Ishikawa (cell line): ENCODE results near the gene HMG20A.

Source experiments
- CEBPB ChIP-seq: IDR thresholded peaks from 2 replicates; pipeline ENCODE4 v1.6.1; 2012
- CREB1 ChIP-seq: IDR thresholded peaks from 2 replicates; pipeline ENCODE4 v1.6.1; 2012; ENCODE audit warnings: low read depth
- EGR1 ChIP-seq: IDR thresholded peaks from 2 replicates; pipeline ENCODE4 v1.6.1; 2012
- EP300 ChIP-seq: IDR thresholded peaks from 2 replicates; pipeline ENCODE4 v1.6.1; 2012; ENCODE audit warnings: borderline replicate concordance
- FOXM1 ChIP-seq: IDR thresholded peaks from 2 replicates; pipeline ENCODE4 v1.6.1; 2012; ENCODE audit warnings: low read depth, borderline replicate concordance
- MAX ChIP-seq: IDR thresholded peaks from 2 replicates; pipeline ENCODE4 v1.6.1; 2012
- NFIC ChIP-seq: IDR thresholded peaks from 2 replicates; pipeline ENCODE4 v1.6.1; 2012
- RAD21 ChIP-seq: IDR thresholded peaks from 2 replicates; pipeline ENCODE4 v1.6.1; 2012; ENCODE audit warnings: low read depth
- REST ChIP-seq: IDR thresholded peaks from 2 replicates; pipeline ENCODE4 v1.6.1; 2012; ENCODE audit warnings: low read depth, mild to moderate bottlenecking
- TAF1 ChIP-seq: IDR thresholded peaks from 2 replicates; pipeline ENCODE4 v1.6.1; 2012; ENCODE audit warnings: low read depth, mild to moderate bottlenecking
- TCF12 ChIP-seq: IDR thresholded peaks from 2 replicates; pipeline ENCODE4 v1.6.1; 2012; ENCODE audit warnings: low read depth
- TEAD4 ChIP-seq: IDR thresholded peaks from 2 replicates; pipeline ENCODE4 v1.6.1; 2012
- USF1 ChIP-seq: IDR thresholded peaks from 2 replicates; pipeline ENCODE4 v1.6.1; 2012
- YY1 ChIP-seq: IDR thresholded peaks from 2 replicates; pipeline ENCODE4 v1.6.1; 2012; ENCODE audit warnings: low read depth
- ZBTB7A ChIP-seq: IDR thresholded peaks from 2 replicates; pipeline ENCODE4 v1.6.1; 2012; ENCODE audit warnings: low read depth

HMG20A gene

GRCh38 chr15:77495838-77496596 is 75.3 kb downstream of the HMG20A start:
- TF ChIP-seq TCF12 (no peak), TAF1 (no peak), ZBTB7A (no peak), EP300 (no peak), CEBPB (no peak), YY1 (no peak), EGR1 (no peak), CREB1 (no peak), USF1 (no peak), TEAD4 (no peak)

- TF ChIP-seq RAD21 (peak; percentile 93), YY1 (peak; percentile 68), CEBPB (peak; percentile 99), REST (no peak), MAX (peak; percentile 39; the same call in 1 of the 2 replicates), TEAD4 (peak; percentile 92), CREB1 (no peak), EP300 (peak; percentile 60; the same call in 1 of the 2 replicates), TAF1 (no peak), NFIC (peak; percentile 33; the same call in 1 of the 2 replicates), USF1 (no peak), ZBTB7A (no peak), FOXM1 (0 out of 2 replicates have a peak, but pooled peaks have one; percentile 3), EGR1 (no peak), TCF12 (peak; percentile 43)
Observed at GRCh38 chr15:77496715-77497109, 76.0 kb downstream of the HMG20A start.

- TF ChIP-seq EP300 (peak; percentile 92), RAD21 (peak; percentile 0; the same call in 1 of the 2 replicates), TAF1 (no peak), REST (no peak), CEBPB (peak; percentile 70), TCF12 (peak; percentile 92), YY1 (peak; percentile 8; the same call in 1 of the 2 replicates), USF1 (no peak; the same call in 1 of the 2 replicates), FOXM1 (peak; percentile 73), TEAD4 (peak; percentile 82), CREB1 (no peak), NFIC (peak; percentile 97), EGR1 (no peak), MAX (peak; percentile 74), ZBTB7A (no peak)
Observed at GRCh38 chr15:77497110-77497737, 76.5 kb downstream of the HMG20A start.

- TF ChIP-seq NFIC: no peak
- TF ChIP-seq EP300: no peak
- TF ChIP-seq ZBTB7A: no peak
- TF ChIP-seq EGR1: peak; percentile 59; the same call in 1 of the 2 replicates
Observed at GRCh38 chr15:77497942-77498361, 77.3 kb downstream of the HMG20A start.
